Measurements from ENCODE around the gene ATP13A1. TPM values are rescaled to one million over a fixed set of nuclear protein-coding genes. Genes with fewer than 3 reads are reported as not detected.

ATP13A1 gene
- total and polyA plus RNA-seq, 7 experiments from 2014 or later, result 22.2 to 138 (median 97.7) TPM

DNA sequence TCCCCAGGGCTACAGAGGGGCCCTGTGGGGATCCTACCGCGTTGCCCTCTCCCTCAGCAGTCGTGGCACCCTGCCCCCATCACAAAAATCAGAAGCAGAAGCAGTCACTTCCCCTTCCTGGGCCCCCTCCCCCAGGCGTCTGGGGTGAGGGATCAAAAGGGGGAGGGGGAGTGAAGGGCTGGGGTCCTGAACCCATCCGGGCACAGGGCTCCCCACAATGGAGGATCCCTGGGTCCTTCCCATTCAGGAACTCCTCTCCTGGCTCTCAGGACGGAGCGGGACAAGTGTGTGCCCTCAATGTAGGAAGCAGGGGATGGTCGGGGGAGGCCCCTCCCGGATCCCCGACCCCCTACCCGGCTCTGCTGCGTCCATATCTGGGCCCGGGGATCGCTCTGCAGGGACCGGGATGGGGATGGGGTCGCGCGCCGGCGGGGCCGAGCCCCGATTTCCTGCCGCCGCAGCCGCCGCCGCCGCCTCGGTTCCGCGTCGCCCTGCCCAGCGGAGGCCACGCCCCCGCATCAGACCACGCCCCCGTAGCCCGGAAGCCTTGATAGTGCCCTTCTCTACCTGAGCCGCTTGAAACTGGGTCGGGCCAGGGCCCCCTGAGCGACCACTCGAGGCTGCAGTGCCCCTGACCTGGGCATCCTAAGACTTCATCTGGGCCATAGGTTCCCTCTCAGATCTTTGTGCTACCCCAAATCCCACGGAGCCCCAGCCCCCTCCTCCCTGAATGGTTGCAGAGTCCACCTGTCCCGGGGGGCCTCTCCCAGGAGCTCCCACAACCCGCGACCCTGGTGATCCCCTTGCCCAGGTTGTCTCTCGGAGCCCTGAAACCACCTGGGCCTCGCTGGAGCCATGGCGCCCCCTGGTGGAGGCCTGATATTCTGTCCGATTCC lies 20.1 kb downstream of the ATP13A1 start, which contains the start of gene GMIP:
Gene GMIP, minus strand, starts transcription at position 500 of the 896 bp plus-strand sequence. Its CDS starts 128 bp downstream, at position 372.
- Histone ChIP-seq H3K4me3 (ENCODE audit: low read length) (peak within 1 kb of the TSS; percentile 82), H3K27ac (ENCODE audit: low read depth, low read length) (peak within 1 kb of the TSS; percentile 89), H3K4me1 (ENCODE audit: control insufficient read depth in 2 of 2, insufficient read depth in 2 of 2, low read length in 2 of 2) (peaks cover 10 to 18% of the 10 kb centered on the region in 2 donors), H3K27me3 (ENCODE audit: control insufficient read depth in 2 of 2, insufficient read depth in 2 of 2, low read length in 2 of 2) (no peaks in the 10 kb centered on the region), H3K36me3 (ENCODE audit: control insufficient read depth in 2 of 3, insufficient read depth in 3 of 3, low read length in 3 of 3) (peaks cover 0 to 72% (median 7%) of the 10 kb centered on the region in 3 experiments), H3K9me3 (ENCODE audit: control insufficient read depth in 2 of 3, low read length in 3 of 3) (no peaks in the 10 kb centered on the region)
- ChIA-PET CTCF (interaction anchor here (0.7 to 1.6 kb wide), 7 partner anchors 26 to 314 kb away, joined by 3 to 25 read pairs (median 5); partner anchors contain the start of genes YJEFN3 and ZNF101), POLR2A (interaction anchor here (0.7 to 3.2 kb wide), 19 partner anchors 10 to 222 kb away, joined by 3 to 30 read pairs (median 4); partner anchors contain the start of genes ATP13A1, YJEFN3, ZNF101 and ZNF253)
- intact Hi-C loops (cut with micrococcal nuclease), result loop anchor here (1.0 to 5.0 kb wide), 12 partner anchors 15 to 316 kb away; partner anchors contain the start of genes ATP13A1 (in 2 of the 2), LPAR2 (in 2 of the 2), PBX4 (in 2 of the 2) and ZNF101 (in 1 of the 2)
- peak; percentile 82 to 91 (median 88) for DNase-seq
- H3K36me3 Mint-ChIP-seq, result peaks cover 0 to 21% (median under 1%) of the 10 kb centered on the region in 5 donors
- H3K4me1 Mint-ChIP-seq, result peaks cover 12 to 25% (median 18%) of the 10 kb centered on the region in 7 donors
- ATAC-seq, result peak; percentile 94
- H3K27ac Mint-ChIP-seq, result peak within 1 kb of the TSS; percentile 88 to 98 (median 97)
- no peaks in the 10 kb centered on the region for H3K9me3 Mint-ChIP-seq
- H3K27me3 Mint-ChIP-seq, result no peaks in the 10 kb centered on the region
- H3K4me3 Mint-ChIP-seq, result peak within 1 kb of the TSS; percentile 93 to 100 (median 98)

GRCh38 chr19:19642506-19643157 lies 20.8 kb downstream of the ATP13A1 start:
- Histone ChIP-seq H3K4me1 (ENCODE audit: control insufficient read depth in 2 of 2, insufficient read depth in 2 of 2, low read length in 2 of 2) (peaks cover 10 to 18% of the 10 kb centered on the region in 2 donors), H3K27me3 (ENCODE audit: control insufficient read depth in 2 of 2, insufficient read depth in 2 of 2, low read length in 2 of 2) (no peaks in the 10 kb centered on the region), H3K4me3 (ENCODE audit: low read length) (peak overlapping the region; percentile 82), H3K27ac (ENCODE audit: low read depth, low read length) (peak overlapping the region; percentile 89), H3K9me3 (ENCODE audit: control insufficient read depth in 2 of 3, low read length in 3 of 3) (no peaks in the 10 kb centered on the region), H3K36me3 (ENCODE audit: control insufficient read depth in 2 of 3, insufficient read depth in 3 of 3, low read length in 3 of 3) (peaks cover 0 to 73% (median 5%) of the 10 kb centered on the region in 3 experiments)
- no peaks in the 10 kb centered on the region for H3K9me3 Mint-ChIP-seq
- peak overlapping the region; percentile 93 to 100 (median 98) for H3K4me3 Mint-ChIP-seq
- ATAC-seq (peak; percentile 23), DNase-seq (peak in 5 of 9 donors; percentile 22 to 59 (median 30))
- H3K4me1 Mint-ChIP-seq, result peaks cover 12 to 25% (median 20%) of the 10 kb centered on the region in 7 donors
- ChIA-PET POLR2A (no interaction called here), CTCF (no interaction called here)
- no peaks in the 10 kb centered on the region for H3K27me3 Mint-ChIP-seq
- peak overlapping the region; percentile 88 to 98 (median 97) for H3K27ac Mint-ChIP-seq
- intact Hi-C loops (cut with micrococcal nuclease), result loop anchor here (1.0 to 5.0 kb wide), 12 partner anchors 14 to 317 kb away; partner anchors contain the start of genes ATP13A1 (in 2 of the 2), LPAR2 (in 2 of the 2), PBX4 (in 2 of the 2) and ZNF101 (in 1 of the 2)
- H3K36me3 Mint-ChIP-seq, result peaks cover 0 to 21% (median 4%) of the 10 kb centered on the region in 5 donors

DNA sequence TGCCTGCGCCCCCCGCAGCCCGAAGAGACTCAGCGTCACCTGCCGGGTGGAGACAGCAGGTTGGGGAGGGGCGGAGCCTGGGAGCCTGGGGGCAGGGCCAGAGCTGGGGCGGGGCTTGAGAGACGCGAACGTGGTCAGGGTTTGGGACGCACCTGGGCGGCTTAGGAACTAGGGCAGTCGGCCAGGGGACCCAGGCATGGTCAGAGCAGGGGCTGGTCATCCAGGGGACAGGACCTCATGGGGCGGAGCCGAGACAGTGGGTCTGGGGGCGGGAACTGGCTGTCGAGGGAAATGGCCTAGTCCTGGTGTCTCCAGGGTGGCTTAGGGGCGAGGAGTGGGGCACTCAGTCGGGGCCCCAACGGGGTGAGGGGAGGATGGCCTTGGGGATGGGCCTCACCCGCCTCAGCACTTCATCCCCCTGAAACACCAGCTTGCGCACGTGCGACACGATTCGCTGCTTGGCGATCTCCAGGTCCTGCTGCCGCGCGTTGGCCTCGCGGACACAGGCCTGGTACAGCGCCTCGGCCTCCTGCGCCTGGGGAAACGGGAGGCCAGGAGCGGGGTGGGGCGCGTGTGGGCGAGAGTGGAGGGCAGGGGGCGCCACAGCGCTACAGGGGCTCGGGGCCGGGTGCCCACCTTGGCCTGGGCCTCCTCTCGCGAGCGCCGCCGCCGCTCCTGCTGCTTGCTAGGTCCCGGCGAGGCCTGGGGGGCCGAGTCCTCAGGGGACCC lies 25.8 kb downstream of the ATP13A1 start:
- DNase-seq (no peak), ATAC-seq (peak; percentile 30)
- Histone ChIP-seq H3K27ac (ENCODE audit: low read depth, low read length) (no peak overlapping the region), H3K27me3 (ENCODE audit: control insufficient read depth in 2 of 2, insufficient read depth in 2 of 2, low read length in 2 of 2) (no peaks in the 10 kb centered on the region), H3K9me3 (ENCODE audit: control insufficient read depth in 2 of 3, low read length in 3 of 3) (no peaks in the 10 kb centered on the region), H3K4me3 (ENCODE audit: low read length) (no peak overlapping the region), H3K4me1 (ENCODE audit: control insufficient read depth in 2 of 2, insufficient read depth in 2 of 2, low read length in 2 of 2) (peaks cover 7 to 14% of the 10 kb centered on the region in 2 donors), H3K36me3 (ENCODE audit: control insufficient read depth in 2 of 3, insufficient read depth in 3 of 3, low read length in 3 of 3) (peaks cover 17 to 79% (median 31%) of the 10 kb centered on the region in 3 experiments)
- Mint-ChIP-seq H3K4me3 (no peak overlapping the region), H3K4me1 (peaks cover 20 to 38% (median 26%) of the 10 kb centered on the region in 7 donors), H3K36me3 (peaks cover 9 to 36% (median 19%) of the 10 kb centered on the region in 5 donors), H3K27me3 (no peaks in the 10 kb centered on the region), H3K9me3 (peaks cover 0 to 3% (median 0%) of the 10 kb centered on the region in 11 donors), H3K27ac (peak overlapping the region in 1 of 9 donors; percentile 56)
- CTCF ChIA-PET, result interaction anchor here (0.8 kb wide), 1 partner anchor 23 kb away, joined by 3 read pairs; no protein-coding TSS in a partner anchor
- POLR2A ChIA-PET, result interaction anchor here (1.4 to 1.5 kb wide), 2 partner anchors 9 to 29 kb away, joined by 3 to 4 read pairs; no protein-coding TSS in a partner anchor
- intact Hi-C loops (cut with micrococcal nuclease), result no loop called here

GRCh38 chr19:19637186-19637522 lies 26.3 kb downstream of the ATP13A1 start:
- ChIA-PET POLR2A (interaction anchor here (1.4 to 1.5 kb wide), 2 partner anchors 8 to 29 kb away, joined by 3 to 4 read pairs; no protein-coding TSS in a partner anchor), CTCF (interaction anchor here (0.8 to 1.4 kb wide), 2 partner anchors 22 to 105 kb away, joined by 3 to 4 read pairs; no protein-coding TSS in a partner anchor)
- Mint-ChIP-seq H3K27ac (peak overlapping the region in 1 of 9 donors; percentile 36), H3K4me1 (peaks cover 16 to 33% (median 22%) of the 10 kb centered on the region in 7 donors), H3K9me3 (peaks cover 0 to 3% (median 0%) of the 10 kb centered on the region in 11 donors), H3K4me3 (no peak overlapping the region), H3K36me3 (peaks cover 9 to 32% (median 19%) of the 10 kb centered on the region in 5 donors), H3K27me3 (no peaks in the 10 kb centered on the region)
- peaks cover 4 to 12% of the 10 kb centered on the region in 2 donors for H3K4me1 ChIP-seq (ENCODE audit: control insufficient read depth in 2 of 2, insufficient read depth in 2 of 2, low read length in 2 of 2)
- no peak overlapping the region for H3K4me3 ChIP-seq (ENCODE audit: low read length)
- no peaks in the 10 kb centered on the region for H3K27me3 ChIP-seq (ENCODE audit: control insufficient read depth in 2 of 2, insufficient read depth in 2 of 2, low read length in 2 of 2)
- ATAC-seq, result no peak
- H3K36me3 ChIP-seq (ENCODE audit: control insufficient read depth in 2 of 3, insufficient read depth in 3 of 3, low read length in 3 of 3), result peaks cover 17 to 85% (median 31%) of the 10 kb centered on the region in 3 experiments
- H3K9me3 ChIP-seq (ENCODE audit: control insufficient read depth in 2 of 3, low read length in 3 of 3), result no peaks in the 10 kb centered on the region
- no peak overlapping the region for H3K27ac ChIP-seq (ENCODE audit: low read depth, low read length)
- intact Hi-C loops (cut with micrococcal nuclease), result no loop called here
- no peak for DNase-seq

DNA sequence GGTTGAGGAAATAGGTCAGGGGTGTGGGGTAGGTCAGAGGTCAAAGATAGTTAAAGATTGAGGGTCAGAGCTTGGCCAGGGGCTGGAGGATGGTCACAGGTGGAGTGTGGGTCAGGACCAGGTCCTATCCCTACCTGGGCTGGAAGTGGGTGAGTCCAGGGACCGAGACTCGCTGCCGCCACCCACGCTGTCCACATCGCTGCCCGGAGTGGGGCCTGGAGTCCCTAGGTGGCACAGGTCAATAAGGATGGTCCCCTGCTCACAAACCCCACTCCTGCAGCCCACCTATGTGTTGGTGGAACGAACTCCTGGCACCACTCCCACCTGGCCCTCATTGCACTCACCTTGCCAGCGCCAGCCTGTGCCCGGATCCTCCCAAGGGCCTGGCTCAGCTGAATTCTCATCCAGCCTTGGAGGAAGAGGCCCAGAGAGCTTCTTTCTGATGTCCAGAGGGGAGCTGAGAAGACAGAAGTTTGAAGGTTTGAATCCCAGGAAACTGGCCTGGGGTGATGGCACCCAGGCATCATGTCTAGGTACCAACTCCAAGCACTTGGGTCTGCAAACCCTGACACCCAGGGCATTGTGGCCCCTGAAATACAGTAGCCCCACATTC lies 26.8 kb downstream of the ATP13A1 start:
- Mint-ChIP-seq H3K36me3 (peaks cover 9 to 32% (median 19%) of the 10 kb centered on the region in 5 donors), H3K9me3 (peaks cover 0 to 3% (median 0%) of the 10 kb centered on the region in 11 donors), H3K4me3 (no peak overlapping the region), H3K4me1 (peaks cover 12 to 28% (median 18%) of the 10 kb centered on the region in 7 donors), H3K27ac (peak overlapping the region in 1 of 9 donors; percentile 36), H3K27me3 (no peaks in the 10 kb centered on the region)
- ChIA-PET CTCF (interaction anchor here (0.8 to 1.4 kb wide), 2 partner anchors 22 to 104 kb away, joined by 3 to 4 read pairs; no protein-coding TSS in a partner anchor), POLR2A (interaction anchor here (1.4 to 1.5 kb wide), 2 partner anchors 8 to 28 kb away, joined by 3 to 4 read pairs; no protein-coding TSS in a partner anchor)
- intact Hi-C loops (cut with micrococcal nuclease), result no loop called here
- Histone ChIP-seq H3K36me3 (ENCODE audit: control insufficient read depth in 2 of 3, insufficient read depth in 3 of 3, low read length in 3 of 3) (peaks cover 17 to 82% (median 31%) of the 10 kb centered on the region in 3 experiments), H3K4me1 (ENCODE audit: control insufficient read depth in 2 of 2, insufficient read depth in 2 of 2, low read length in 2 of 2) (peaks cover 0 to 8% of the 10 kb centered on the region in 2 donors), H3K4me3 (ENCODE audit: low read length) (no peak overlapping the region), H3K9me3 (ENCODE audit: control insufficient read depth in 2 of 3, low read length in 3 of 3) (no peaks in the 10 kb centered on the region), H3K27me3 (ENCODE audit: control insufficient read depth in 2 of 2, insufficient read depth in 2 of 2, low read length in 2 of 2) (no peaks in the 10 kb centered on the region), H3K27ac (ENCODE audit: low read depth, low read length) (no peak overlapping the region)
- no peak for ATAC-seq
- DNase-seq, result no peak

All from naive thymus-derived CD4-positive, alpha-beta T cell (primary cell).